DOHH2 (cell line): ENCODE measurements around the gene DPP10.

Source experiments
- H3F3A ChIP-seq: fragments of 200-600 bp; sonication (generic), shearing (Covaris generic); 2 replicates; pipeline ENCODE4 v1.6.0; 2016; ENCODE audit warnings: antibody characterized with exemption, mild to moderate bottlenecking; ENCODE audit not compliant: control insufficient read depth, insufficient read depth
- H3K27ac ChIP-seq: fragments of 200-600 bp; sonication (generic); 2 replicates; pipeline ENCODE4 v1.5.1; 2014; ENCODE audit warnings: low read depth, mild to moderate bottlenecking, low read length, moderate library complexity
- H3K27me3 ChIP-seq: fragments of 200-600 bp; sonication (generic); 2 replicates; pipeline ENCODE4 v1.6.1; 2014; ENCODE audit warnings: mild to moderate bottlenecking, low read length, mixed read lengths; ENCODE audit not compliant: control insufficient read depth
- H3K36me3 ChIP-seq: fragments of 200-600 bp; sonication (generic); 2 replicates; pipeline ENCODE4 v1.6.1; 2014; ENCODE audit warnings: mild to moderate bottlenecking, low read length, moderate library complexity, mixed read lengths; ENCODE audit not compliant: control insufficient read depth
- H3K4me1 ChIP-seq: fragments of 200-600 bp; sonication (generic); 2 replicates; pipeline ENCODE4 v1.6.1; 2014; ENCODE audit warnings: mild to moderate bottlenecking, low read length, mixed read lengths; ENCODE audit not compliant: control insufficient read depth
- H3K4me2 ChIP-seq: fragments of 200-600 bp; sonication (generic); 2 replicates; pipeline ENCODE4 v1.6.0; 2014; ENCODE audit warnings: mild to moderate bottlenecking, low read length, moderate library complexity
- H3K4me3 ChIP-seq: fragments of 200-600 bp; sonication (generic); 2 replicates; pipeline ENCODE4 v1.5.1; 2014; ENCODE audit warnings: mild to moderate bottlenecking, low read length, mixed read lengths
- H3K79me2 ChIP-seq: fragments of 200-600 bp; sonication (generic); 2 replicates; pipeline ENCODE4 v1.6.1; 2014; ENCODE audit warnings: mild to moderate bottlenecking, low read length, mixed read lengths; ENCODE audit not compliant: control insufficient read depth
- H3K9me2 ChIP-seq: fragments of 200-600 bp; sonication (generic); replicated peaks from 2 replicates; pipeline ENCODE4 v1.6.1; 2014; ENCODE audit warnings: mild to moderate bottlenecking, low read length, mixed read lengths; ENCODE audit not compliant: control insufficient read depth
- H3K9me3 ChIP-seq: fragments of 200-600 bp; sonication (generic); 2 replicates; pipeline ENCODE4 v1.6.1; 2014; ENCODE audit warnings: antibody characterized with exemption, low read length, mixed read lengths; ENCODE audit not compliant: control insufficient read depth, insufficient read depth
- H4K20me1 ChIP-seq: fragments of 200-600 bp; sonication (generic); 2 replicates; pipeline ENCODE4 v1.6.0; 2014; ENCODE audit warnings: low read depth, mild to moderate bottlenecking, antibody characterized with exemption, low read length, moderate library complexity; ENCODE audit not compliant: control insufficient read depth, insufficient read depth
- CTCF ChIP-seq: fragments of 200-600 bp; sonication (generic); IDR thresholded peaks from one replicate; pipeline ENCODE4 v1.5.1; 2014; ENCODE audit warnings: antibody characterized with exemption, mild to moderate bottlenecking, low read depth, low read length; ENCODE audit not compliant: poor library complexity, severe bottlenecking
- EZH2phosphoT487 ChIP-seq: fragments of 200-600 bp; sonication (generic); IDR thresholded peaks from 2 replicates; pipeline ENCODE4 v1.6.1; 2017; ENCODE audit warnings: borderline replicate concordance, mild to moderate bottlenecking, antibody characterized with exemption, low read length, moderate library complexity, mixed read lengths

DPP10 gene

GRCh38 chr2:115071534-115071933 is 629.1 kb downstream of the DPP10 start:
- Histone ChIP-seq H3K79me2 (no peaks in the 10 kb centered on the region), H3K4me2 (no peak overlapping the region)

GRCh38 chr2:115075800-115076199 is 633.4 kb downstream of the DPP10 start:
- Histone ChIP-seq H3K4me1 (no peaks in the 10 kb centered on the region), H3K9me3 (no peaks in the 10 kb centered on the region; the same call in 1 of the 2 replicates), H3K4me3 (no peak overlapping the region), H3F3A (no peaks in the 10 kb centered on the region), H3K4me2 (no peak overlapping the region), H4K20me1 (no peaks in the 10 kb centered on the region), H3K79me2 (no peaks in the 10 kb centered on the region), H3K27ac (no peak overlapping the region), H3K27me3 (no peaks in the 10 kb centered on the region), H3K9me2 (no peaks in the 10 kb centered on the region), H3K36me3 (no peaks in the 10 kb centered on the region)
- TF ChIP-seq CTCF = no peak
- no peak for TF ChIP-seq EZH2phosphoT487

More at GRCh38 chr2:115071534-115071933, 629.1 kb downstream of the DPP10 start:
- TF ChIP-seq CTCF (no peak), EZH2phosphoT487 (no peak)
- H3K27ac ChIP-seq = no peak overlapping the region
- H3K4me1 ChIP-seq = no peaks in the 10 kb centered on the region
- no peaks in the 10 kb centered on the region for H3F3A ChIP-seq
- no peaks in the 10 kb centered on the region for H4K20me1 ChIP-seq
- no peaks in the 10 kb centered on the region for H3K9me2 ChIP-seq
- no peaks in the 10 kb centered on the region for H3K27me3 ChIP-seq
- H3K9me3 ChIP-seq = no peaks in the 10 kb centered on the region; the same call in 1 of the 2 replicates
- H3K4me3 ChIP-seq = no peak overlapping the region
- no peaks in the 10 kb centered on the region for H3K36me3 ChIP-seq

GRCh38 chr2:115077626-115078025 is 635.2 kb downstream of the DPP10 start:
- Histone ChIP-seq H3K79me2 (no peaks in the 10 kb centered on the region), H3K36me3 (no peaks in the 10 kb centered on the region), H3K9me2 (no peaks in the 10 kb centered on the region), H4K20me1 (no peaks in the 10 kb centered on the region), H3K4me3 (no peak overlapping the region), H3K27me3 (no peaks in the 10 kb centered on the region), H3F3A (no peaks in the 10 kb centered on the region), H3K9me3 (no peaks in the 10 kb centered on the region; the same call in 1 of the 2 replicates), H3K4me1 (no peaks in the 10 kb centered on the region), H3K4me2 (no peak overlapping the region), H3K27ac (no peak overlapping the region)
- no peak for TF ChIP-seq EZH2phosphoT487
- TF ChIP-seq CTCF = no peak

- Histone ChIP-seq H3K9me3 (no peaks in the 10 kb centered on the region), H3K4me3 (no peak overlapping the region), H3K36me3 (no peaks in the 10 kb centered on the region), H3K4me1 (no peaks in the 10 kb centered on the region), H3K9me2 (no peaks in the 10 kb centered on the region), H3K4me2 (no peak overlapping the region), H3K27ac (no peak overlapping the region), H4K20me1 (no peaks in the 10 kb centered on the region), H3K79me2 (no peaks in the 10 kb centered on the region), H3K27me3 (no peaks in the 10 kb centered on the region), H3F3A (no peaks in the 10 kb centered on the region)
- no peak for TF ChIP-seq EZH2phosphoT487
- TF ChIP-seq CTCF = no peak
Measured at GRCh38 chr2:115083225-115083624, 640.8 kb downstream of the DPP10 start.
